HepG2 (cell line): ENCODE results near the gene BCAN.

ENCODE experiments used
- HMG20B ChIP-seq: conservative IDR thresholded peaks from 2 replicates; pipeline ENCODE4 v1.6.1; 2016; ENCODE audit warnings: missing genetic modification reagents, missing compliant biosample characterization
- MYNN ChIP-seq: sonication (generic); formaldehyde crosslinking; IDR thresholded peaks from 2 replicates; pipeline ENCODE4 v1.4.0; 2020; ENCODE audit warnings: mild to moderate bottlenecking, low read depth, missing genetic modification reagents
- RFX5 ChIP-seq: IDR thresholded peaks from 2 replicates; pipeline ENCODE4 v1.6.1; 2011; ENCODE audit warnings: low read depth, low read length, improper control_type of control experiment
- USF2 ChIP-seq, 2 experiments: sonication (generic) in 1 of 2; formaldehyde crosslinking in 1 of 2; IDR thresholded peaks; 2 replicates each; pipeline versions ENCODE4 v1.5.1 to v1.6.1; 2011 to 2020; ENCODE audit warnings: borderline replicate concordance in 1 of 2, low read depth in 1 of 2, low read length in 1 of 2, mild to moderate bottlenecking in 1 of 2, missing genetic modification reagents in 1 of 2, moderate library complexity in 1 of 2
- TF ChIP-seq, protein P1 (sequence below): sonication (generic); formaldehyde crosslinking; IDR thresholded peaks from 2 replicates; pipeline ENCODE4 v1.5.0; 2020; ENCODE audit warnings: mild to moderate bottlenecking, missing genetic modification reagents, moderate library complexity

GRCh38 chr1:156664046-156664766 lies 22.3 kb downstream of the BCAN start:
- TF ChIP-seq USF2 (IDR thresholded peaks at IDR 0.05; ENCODE audit: low read depth, low read length): no peak
- no peak for TF ChIP-seq USF2 (CRISPR knock-in tag; IDR thresholded peaks at IDR 0.05; ENCODE audit: borderline replicate concordance)
- TF ChIP-seq, protein P1, sequence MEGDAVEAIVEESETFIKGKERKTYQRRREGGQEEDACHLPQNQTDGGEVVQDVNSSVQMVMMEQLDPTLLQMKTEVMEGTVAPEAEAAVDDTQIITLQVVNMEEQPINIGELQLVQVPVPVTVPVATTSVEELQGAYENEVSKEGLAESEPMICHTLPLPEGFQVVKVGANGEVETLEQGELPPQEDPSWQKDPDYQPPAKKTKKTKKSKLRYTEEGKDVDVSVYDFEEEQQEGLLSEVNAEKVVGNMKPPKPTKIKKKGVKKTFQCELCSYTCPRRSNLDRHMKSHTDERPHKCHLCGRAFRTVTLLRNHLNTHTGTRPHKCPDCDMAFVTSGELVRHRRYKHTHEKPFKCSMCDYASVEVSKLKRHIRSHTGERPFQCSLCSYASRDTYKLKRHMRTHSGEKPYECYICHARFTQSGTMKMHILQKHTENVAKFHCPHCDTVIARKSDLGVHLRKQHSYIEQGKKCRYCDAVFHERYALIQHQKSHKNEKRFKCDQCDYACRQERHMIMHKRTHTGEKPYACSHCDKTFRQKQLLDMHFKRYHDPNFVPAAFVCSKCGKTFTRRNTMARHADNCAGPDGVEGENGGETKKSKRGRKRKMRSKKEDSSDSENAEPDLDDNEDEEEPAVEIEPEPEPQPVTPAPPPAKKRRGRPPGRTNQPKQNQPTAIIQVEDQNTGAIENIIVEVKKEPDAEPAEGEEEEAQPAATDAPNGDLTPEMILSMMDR (CRISPR knock-in tag): no peak
- TF ChIP-seq MYNN (CRISPR knock-in tag): no peak
- no peak for TF ChIP-seq RFX5
- TF ChIP-seq HMG20B (CRISPR knock-in tag): no peak
